GM23248 (cell line): Measurements from ENCODE around the gene ANOS1.

ENCODE experiments used
- EZH2 ChIP-seq: fragments of 200-600 bp; sonication (generic); IDR thresholded peaks from 2 replicates; pipeline ENCODE4 v1.6.1; 2018; ENCODE audit warnings: antibody characterized with exemption, mild to moderate bottlenecking; ENCODE audit not compliant: insufficient read depth, poor library complexity, severe bottlenecking
- EZH2phosphoT487 ChIP-seq: fragments of 200-600 bp; sonication (generic); IDR thresholded peaks from 2 replicates; pipeline ENCODE4 v1.6.1; 2018; ENCODE audit warnings: antibody characterized with exemption, moderate library complexity, mild to moderate bottlenecking, low read depth; ENCODE audit not compliant: insufficient read depth

DNA sequence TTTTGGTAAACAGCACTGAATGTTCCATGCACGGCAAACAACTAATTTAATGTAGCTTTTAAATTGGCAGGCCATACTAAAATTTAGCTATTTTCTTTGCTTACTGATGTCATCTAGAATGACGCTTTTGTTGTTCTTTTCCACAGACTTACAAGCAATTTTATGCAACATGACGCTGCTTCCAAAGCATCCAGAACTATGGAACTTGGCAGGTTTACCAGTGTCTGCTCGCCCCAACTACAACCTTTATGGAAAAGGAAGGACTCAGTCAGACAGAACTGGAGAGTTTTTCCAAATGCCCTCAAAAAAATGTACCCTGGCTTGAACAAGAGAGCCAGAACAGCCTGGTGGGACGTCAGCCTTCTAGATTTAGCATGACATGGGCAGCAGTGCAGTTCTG is 58.7 kb downstream of the ANOS1 start:
- TF ChIP-seq EZH2 (no peak), EZH2phosphoT487 (no peak)
